GM21526 (cell line): ENCODE results near the gene UGT2B7.
"Not testable (repeated sequence)": the region's sequence is repeated elsewhere in the genome, so short reads cannot be mapped to it uniquely, and the experiment has no call there.

Experiments
- ATAC-seq: cut with Tn5 transposase; IDR thresholded peaks from one replicate; pipeline ENCODE4 v1.9.1; 2021; ENCODE audit warnings: moderate library complexity; ENCODE audit not compliant: unreplicated experiment, low FRiP score

The UGT2B7 gene

DNA sequence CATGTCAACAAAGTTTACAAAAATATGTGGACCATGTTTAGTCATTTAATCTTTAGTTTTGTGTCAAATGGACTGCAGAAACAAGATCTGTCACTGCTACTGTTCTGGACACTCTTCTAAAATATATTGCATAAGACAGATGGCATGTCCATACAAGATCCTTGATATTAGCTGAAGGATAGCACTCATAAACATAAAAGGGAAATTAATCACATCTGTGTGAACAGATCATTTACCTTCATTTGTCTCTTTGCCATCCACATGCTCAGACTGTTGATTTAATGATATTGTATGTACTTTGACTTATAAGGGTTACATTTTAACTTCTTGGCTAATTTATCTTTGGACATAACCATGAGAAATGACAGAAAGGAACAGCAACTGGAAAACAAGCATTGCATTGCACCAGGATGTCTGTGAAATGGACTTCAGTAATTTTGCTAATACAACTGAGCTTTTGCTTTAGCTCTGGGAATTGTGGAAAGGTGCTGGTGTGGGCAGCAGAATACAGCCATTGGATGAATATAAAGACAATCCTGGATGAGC is at the start of gene UGT2B7:
Gene UGT2B7 (plus strand): TSS at position 364 of the 546 bp plus-strand sequence. CDS start 47 bp downstream, at position 411.
- no peak for ATAC-seq

DNA sequence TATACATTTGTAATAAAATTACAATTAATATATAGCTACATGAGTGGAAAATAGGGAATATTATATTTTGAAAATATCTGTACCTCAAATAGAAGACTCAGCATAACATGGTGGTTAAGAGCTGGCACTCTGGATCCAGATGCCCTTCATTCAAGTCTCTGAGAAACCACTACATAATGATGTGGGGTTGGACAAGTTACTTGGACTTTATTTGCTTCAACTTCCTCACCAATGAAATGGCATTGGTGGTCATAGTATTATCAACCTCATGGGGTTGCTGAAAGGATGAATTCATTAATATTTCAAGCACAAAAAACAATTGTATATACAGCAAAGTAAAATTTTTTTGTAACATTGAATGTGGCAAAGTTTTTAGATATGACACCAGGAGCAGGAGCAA is 46.4 kb upstream of the UGT2B7 start:
- ATAC-seq: no peak

DNA sequence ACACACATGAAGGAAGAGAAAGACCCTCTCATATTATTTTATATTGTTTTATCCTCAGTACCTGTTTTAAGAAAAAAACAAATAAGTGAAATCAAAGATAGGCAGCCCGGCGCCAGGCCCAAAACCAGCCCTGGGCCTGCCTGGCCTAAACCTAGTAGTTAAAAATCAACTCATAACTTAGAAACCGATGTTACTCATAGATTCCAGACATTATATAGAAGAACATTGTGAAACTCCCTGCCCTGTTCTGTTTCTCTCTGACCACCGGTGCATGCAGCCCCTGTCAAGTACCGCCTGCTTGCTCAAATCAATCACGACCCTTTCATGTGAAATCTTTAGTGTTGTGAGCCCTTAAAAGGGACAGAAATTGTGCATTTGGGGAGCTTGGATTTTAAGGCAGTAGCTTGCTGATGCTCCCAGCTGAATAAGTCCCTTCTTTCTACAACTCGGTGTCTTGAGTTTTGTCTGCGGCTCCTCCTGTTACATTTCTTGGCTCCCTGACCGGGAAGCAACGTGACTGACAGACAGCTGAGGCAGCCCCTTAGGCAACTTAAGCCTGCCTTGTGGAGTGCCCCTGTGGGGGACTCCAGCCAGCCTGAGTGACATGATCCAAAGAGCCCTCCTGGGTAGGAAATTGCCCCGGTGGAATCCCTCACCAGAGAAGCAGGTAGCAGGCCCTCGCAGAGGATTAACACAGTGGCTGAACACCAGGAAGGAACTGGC is 45.3 kb upstream of the UGT2B7 start:
- not testable (repeated sequence) for ATAC-seq

DNA sequence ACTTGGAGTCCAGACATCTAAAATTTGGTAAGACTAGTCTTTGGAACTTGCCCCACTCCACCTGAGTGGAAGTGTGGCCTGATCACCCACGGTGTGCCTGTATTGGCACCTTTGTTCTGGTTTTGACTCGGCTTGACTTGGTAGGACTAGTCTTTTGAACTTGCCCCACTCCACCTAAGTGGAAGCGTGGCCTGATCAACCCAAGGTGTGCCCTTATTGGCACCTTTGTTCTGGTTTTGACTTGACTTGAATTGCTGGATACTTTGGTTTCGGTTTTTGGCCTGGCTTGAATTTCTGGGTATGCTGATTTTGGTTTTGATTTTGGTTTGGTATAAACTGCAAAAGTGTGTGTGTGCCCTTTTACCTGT is 44.7 kb upstream of the UGT2B7 start:
- ATAC-seq: no peak

DNA sequence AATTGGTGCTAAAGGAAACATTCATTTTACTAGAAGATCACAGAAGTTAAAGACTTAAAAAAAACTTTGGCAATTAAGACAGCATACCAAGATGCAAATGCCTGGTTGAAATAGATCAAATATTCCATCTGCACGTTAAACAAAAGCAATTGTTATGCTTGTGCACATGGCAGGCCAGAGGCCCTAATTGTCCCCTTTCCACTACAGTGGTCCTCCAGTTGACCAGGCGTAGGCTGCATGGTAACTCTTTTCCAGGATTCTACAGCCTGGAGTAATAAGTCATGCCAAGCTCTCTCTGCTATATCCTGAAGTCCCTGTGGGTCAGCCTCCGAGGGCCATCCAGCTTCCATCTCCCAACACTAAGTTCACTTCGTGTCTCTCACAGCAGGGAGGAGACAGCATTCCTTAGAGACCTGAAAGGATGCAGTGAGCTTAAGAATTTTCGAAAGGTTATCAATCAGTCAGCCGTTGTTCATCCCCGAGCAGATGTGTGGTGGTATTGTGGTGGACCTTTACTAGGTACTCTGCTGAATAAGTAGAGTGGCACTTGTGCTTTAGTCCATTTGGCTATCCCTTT is 42.9 kb upstream of the UGT2B7 start:
- ATAC-seq: not testable (repeated sequence)

DNA sequence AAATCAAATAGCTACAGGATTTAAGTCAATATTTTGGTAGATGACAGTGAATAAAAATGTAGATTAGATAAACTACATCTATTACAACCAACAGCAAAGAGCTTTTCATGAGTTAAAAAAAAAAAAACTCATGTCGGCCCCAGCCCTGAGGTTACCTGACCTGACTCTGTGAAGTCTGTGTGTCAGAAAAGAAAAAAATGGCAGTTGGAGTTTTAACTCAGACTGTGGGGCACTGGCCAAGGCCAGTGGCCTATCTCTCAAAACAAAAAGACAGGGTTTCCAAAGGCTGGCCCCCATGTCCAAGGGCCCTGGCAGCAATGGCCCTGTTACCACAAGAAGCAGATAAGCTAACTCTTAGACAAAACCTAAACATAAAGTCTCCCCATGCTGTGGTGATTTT is 42.2 kb upstream of the UGT2B7 start:
- not testable (repeated sequence) for ATAC-seq

DNA sequence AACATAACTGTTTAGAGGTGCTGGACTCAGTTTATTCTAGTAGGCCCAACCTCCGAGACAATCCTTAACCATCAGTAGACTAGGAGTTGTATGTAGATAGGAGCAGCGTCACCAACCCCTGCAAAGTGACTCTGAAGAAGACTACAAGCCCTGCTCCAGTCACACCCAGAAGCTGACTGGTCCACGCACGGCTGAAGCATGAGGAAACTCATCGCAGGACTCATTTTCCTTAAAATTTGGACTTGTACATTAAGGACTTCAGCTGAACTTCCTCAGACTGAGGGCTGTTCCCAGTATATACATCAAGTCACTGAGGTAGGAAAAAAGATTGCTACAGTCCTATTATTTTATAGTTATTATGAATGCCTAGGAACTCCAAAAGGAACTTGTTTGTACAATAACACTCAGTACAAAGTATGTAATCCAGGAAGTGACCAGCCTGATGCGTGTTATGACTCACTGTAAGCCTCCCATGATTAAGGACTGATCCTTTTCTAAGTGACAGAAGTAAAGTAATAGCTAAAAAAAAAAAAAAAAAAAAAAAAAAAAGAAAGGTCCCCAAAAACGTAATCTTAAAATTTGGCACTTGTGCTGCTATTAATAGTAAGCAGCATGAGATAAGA is 41.6 kb upstream of the UGT2B7 start:
- ATAC-seq: no peak

DNA sequence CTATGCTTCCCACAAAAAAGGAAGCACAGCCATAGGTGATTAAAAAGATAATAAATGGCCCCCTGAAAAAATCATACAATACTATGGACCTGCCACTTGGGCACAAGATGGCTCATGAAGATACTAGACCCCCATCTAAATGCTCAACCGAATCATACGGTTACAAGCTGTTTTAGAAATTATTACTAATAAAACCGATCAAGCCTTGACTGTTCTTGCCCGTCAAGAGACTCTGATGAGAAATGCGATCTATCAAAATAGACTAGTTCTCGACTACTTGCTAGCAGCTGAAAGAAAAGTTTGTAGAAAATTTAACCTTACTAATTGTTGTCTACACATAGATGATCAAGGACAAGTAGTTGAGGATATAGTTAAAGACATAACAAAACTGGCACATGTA is 40.1 kb upstream of the UGT2B7 start:
- no peak for ATAC-seq

DNA sequence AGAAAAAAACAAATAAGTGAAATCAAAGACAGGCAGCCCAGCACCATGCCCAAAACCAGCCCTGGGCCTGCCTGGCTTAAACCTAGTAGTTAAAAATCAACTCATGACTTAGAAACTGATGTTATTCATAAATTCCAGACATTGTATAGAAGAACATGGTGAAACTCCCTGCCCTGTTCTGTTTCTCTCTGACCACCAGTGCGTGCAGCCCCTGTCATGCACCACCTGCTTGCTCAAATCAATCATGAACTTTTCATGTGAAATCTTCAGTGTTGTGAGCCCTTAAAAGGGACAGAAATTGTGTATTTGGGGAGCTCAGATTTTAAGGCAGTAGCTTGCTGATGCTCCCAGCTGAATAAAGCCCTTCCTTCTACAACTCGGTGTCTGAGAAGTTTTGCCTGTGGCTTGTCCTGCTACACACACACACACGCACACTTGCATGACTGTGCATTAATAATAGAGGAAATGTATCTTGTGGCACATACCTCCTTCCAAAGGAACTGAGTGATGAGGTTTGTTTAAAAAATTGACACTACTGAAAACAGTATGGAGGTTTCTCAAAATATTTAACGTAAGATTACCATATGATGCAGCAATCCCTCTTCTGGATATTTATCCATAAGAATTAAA is 39.2 kb upstream of the UGT2B7 start:
- no peak for ATAC-seq

DNA sequence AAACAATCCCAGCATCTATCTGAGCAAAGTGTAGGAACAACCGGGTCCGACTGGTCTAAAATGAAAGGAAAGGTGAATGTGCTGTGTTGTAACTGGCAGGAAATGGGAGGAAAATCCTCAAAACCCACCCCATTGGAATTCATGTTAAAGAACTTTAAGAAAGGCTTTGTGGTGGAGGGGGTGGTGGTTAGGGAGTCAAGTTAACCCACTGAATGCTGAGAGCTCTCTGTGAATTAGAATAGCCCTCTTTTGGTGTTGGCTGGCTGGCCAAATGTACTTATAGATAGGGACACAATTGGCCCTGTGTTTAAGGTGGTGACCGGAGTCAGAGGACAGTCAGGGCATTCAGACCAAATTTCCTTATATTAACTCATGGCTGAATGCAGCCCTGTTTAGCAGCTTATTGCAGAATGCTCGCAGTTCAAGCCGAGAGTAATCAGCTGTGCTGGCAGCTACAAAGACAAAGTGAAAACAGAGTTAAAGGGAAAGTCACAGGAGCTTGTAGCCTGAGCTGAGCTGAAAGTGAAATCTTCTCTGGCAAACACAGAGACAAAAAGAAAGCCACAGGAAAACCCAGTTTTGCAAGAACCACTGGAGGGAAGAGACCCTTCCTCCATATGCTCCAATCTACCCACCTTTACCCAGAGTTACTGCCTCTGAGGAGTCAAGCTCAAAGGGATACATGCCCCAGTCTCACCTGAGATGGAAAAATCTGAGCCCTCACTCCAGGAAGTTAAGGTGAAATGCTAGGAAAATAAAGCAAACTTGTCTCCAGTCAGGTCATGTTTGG is 38.5 kb upstream of the UGT2B7 start:
- peak; percentile 61 for ATAC-seq

DNA sequence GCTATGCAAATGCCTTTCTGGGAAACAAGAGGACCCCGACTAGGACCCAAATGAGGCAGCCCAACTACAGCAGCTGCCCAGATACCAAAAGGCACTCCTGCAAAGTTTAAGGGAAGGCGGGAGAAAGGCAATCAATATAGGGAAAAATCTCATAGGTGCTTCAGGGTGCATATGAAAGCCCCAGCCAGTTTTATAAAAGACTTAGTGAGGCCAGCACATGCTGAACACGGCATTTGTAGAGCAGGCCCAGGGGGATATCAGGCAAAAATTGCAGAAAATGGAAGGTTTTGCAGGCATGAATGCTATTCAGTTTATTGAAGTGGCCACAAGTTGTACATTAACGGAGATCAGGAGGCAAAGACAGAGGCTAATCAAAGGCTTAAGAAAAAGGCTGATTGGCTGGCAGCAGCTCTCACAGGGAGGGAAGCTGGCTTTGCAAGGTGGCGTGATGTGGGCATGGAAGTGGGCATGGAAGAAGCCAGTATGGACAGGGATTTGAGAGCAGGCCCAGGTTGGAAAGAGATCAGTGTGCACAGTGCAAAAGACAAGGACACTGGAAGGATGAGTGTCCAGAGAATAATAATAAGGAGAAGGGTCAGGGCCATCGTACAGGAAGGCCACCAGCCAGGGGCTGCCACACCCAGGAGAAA is 37.7 kb upstream of the UGT2B7 start:
- no peak for ATAC-seq

DNA sequence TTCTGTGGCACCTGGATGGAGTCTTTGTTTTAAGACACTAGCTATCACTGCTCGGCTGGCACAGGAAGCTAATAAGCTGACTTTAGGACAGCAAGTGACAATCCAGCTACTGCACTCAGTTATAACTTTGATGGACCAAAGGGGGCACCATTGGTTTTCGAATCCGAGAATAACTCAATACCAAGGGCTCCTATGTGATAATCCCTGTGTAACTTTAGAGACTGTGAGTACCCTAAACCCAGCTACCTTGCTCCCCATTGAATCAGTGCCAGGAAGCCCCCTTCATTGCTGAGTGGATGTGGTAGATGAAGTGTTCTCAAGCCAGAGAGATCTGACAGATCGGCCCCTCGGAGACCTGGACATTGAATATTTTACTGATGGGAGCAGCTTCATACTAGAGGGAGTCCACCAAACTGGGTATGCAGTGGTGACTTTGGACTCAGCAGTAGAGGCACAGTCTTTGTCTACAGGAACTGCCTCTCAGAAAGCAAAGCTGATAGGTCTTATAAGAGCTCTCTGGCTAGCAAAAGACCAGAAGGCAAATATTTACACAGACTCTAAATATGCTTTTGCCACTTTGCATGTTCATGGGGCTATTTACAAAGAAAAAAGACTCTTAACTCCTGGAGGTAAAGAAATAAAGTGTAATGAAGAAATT is 35.5 kb upstream of the UGT2B7 start:
- ATAC-seq: no peak

DNA sequence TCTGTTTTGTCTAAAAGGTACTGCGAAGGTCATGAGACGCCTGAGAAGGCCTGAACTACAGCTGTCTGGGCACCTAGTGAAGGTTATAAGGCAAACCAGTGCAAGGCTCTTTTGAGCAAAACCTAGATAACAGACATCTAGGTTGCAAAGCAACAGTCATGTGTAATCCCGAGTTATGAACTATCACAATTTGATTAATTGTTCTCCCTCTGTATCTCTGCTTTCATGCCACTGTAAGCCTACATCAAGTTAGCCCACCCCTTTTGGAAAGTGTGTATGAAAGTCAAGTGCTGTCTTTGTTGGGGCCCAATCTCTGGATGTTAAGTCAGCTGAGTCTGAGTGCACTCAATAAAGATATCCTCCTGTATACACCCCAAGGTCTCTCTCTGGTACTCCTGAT is 31.9 kb upstream of the UGT2B7 start:
- ATAC-seq: no peak

DNA sequence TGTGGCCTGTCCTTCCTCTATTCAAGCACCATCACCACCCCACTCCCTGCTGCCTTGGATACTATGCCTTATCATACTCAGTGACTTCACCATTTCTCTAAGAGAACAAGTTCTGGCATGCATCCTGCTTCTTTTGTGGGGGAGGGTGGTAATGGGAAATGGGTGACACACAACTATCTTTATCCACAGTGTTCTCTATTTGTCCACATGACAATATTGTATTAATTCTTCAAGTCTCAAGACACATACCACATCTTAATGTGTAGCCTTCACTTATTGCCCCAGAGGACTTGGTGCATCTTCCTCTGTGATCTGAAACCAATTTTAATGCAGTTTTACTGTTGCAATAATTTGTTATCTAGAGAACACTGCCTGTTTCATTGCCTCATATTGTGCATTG is 29.3 kb upstream of the UGT2B7 start:
- ATAC-seq: no peak

DNA sequence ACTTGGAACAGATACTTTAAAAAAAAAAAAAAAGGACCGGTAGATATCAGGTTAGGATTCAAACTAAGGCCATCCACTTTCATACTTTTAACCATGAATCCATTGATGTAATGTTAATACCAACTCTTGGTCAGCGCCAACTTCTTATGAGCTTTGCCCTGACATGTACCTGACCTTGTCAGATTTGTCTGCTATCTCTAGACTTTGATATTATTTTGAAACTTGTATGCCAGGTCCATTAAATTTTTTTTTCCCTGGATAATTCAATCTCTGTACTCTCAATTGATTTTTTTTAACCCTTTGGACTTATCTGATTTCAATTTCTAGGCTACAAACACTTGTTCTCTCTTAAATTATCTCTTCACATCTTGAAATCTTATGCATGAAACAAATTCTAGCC is 27.2 kb upstream of the UGT2B7 start:
- no peak for ATAC-seq

DNA sequence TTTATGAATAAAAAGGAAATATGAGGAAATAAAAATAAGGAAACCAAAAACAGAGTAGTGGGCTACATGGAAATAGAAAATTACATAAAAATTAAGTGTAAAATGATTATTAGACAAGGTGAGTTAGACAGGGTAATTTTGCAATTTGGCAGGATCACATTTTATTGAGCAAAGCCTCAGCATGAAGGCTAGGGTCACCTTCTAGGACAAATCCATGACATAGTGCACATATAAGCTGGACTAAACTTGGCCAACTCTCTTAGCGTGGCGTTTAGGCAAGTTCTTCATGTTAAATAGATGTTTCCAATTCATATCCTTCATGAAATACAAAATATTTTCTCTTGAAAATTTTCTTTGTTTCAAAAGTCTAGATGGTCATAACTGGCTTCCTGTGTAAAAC is 25.7 kb upstream of the UGT2B7 start:
- ATAC-seq: no peak

DNA sequence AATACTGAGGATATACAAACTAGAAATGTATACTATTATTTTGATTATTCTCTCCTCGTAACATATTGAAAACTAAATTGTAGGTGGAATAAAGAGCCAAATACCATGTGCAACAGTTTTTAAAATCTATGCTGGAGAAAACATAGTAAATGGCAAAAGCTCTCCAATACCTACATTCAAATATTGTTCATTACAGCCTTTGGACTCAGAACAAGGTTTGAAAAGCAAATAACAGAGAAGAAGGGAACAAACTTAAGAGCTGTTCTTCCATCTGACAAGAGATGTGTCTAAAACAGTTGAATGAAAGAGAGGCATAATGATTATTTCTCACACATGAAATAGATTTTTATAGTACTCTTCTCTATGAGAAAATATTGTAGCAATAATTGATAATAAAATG is 25.0 kb upstream of the UGT2B7 start:
- no peak for ATAC-seq

DNA sequence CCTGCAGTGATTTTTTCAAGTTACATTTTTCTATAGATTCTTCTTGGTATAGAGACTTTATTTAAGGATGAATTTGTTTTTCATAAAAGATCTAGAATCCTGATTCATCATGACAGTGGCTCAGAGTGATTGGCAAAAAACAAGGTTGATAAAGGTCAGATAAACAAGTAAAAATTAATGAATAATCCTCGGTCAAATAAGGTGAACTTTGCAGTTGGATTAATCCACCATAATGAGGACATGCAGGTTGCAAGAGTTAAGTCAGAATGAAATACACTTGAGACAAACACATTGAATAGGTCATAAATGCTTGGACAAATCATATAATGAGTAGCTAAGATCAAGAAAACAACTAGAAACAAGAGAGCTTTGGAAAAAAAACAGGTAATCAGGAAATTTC is 22.9 kb upstream of the UGT2B7 start:
- no peak for ATAC-seq

DNA sequence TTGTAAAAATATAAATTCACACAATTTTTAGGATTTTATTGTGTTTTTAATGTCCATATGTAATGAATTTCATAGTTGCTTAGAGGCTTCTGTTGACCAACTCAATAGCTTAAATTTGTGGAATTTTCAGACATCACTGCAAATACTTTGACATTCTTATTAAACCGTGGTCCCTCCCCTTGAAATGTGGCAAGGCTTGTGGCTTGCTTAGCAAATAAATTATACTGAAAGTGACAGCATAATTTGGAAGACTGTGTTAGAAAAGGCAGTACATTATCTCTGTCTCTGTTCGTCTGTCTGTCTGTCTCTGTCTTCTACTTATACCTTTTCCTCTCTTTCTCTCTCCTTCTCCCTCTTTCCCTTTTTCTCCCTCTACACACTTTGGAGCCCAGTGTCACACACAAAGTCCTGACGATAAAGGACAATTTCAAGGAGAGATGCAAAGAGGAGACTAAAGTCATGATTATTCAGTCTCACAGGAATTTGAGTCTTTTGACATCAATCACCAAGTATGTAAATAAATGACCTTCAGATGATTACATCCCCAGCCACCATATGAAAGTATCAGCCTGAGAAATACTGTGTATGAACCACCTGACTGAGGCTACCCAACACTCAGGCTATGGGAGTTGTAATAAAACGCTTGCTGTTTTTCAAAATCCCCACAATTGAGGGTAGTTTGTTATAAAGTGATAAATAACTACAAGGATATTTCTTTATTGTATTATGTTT is 21.0 kb upstream of the UGT2B7 start:
- ATAC-seq: no peak
